HG03108 (cell line): ENCODE data around the gene U2AF1L4.

Experiments used
- ATAC-seq: cut with Tn5 transposase; IDR thresholded peaks from one replicate; pipeline ENCODE4 v1.9.1; 2021; ENCODE audit warnings: moderate library complexity; ENCODE audit not compliant: unreplicated experiment

The U2AF1L4 gene

DNA sequence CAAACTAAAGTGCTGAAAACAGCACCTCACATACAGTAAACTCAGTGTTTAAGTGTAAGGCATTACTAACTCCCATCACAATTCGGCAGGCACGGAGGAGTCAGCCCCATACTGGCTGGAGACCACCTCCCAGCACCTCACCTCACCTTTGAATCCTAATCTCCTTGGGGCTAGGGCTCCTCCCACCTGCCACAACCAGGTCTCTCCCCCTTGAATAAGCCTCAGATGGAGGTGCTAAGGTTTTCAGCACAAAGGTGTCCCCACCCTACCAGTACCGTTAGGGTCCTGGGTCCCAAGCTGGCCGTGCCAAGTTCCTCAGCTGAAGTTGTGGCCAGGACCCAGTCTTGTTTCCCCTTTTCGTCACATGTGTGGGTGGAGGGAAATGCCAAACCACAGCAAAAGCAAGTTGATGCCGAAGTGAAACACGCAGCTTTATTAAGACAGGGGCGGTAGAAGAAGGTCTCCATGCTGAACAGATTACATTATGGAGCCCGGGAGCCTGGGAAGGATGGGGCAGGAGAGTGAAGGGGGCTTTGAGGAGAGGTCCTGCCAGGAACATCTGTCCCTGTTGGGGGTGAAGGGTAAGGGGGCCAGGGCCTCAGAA lies 3.0 kb downstream of the U2AF1L4 start, which contains the start of gene IGFLR1:
TSS of gene IGFLR1 (minus strand) at position 332 of the 604 bp plus-strand sequence. CDS start 1,272 bp downstream, outside the sequence.
- ATAC-seq, result no peak

DNA sequence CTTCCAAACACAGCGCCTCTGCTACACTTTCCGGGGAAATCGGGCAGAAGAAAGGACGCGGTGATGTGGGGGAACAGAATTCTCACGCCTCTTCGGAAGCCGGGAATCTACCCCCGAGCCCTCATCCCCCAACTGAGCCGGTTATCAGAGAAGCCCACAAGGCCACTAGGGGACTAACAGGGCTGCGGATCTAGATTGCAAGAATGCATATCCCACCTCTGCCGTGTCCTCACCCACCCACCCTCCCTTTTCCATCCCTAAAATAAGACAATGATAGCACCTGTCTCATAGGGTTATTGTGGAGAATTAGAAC lies 4.1 kb downstream of the U2AF1L4 start:
- ATAC-seq, result no peak

- ATAC-seq, result peak; percentile 49
Measured at GRCh38 chr19:35740423-35741202, 4.6 kb downstream of the U2AF1L4 start.

DNA sequence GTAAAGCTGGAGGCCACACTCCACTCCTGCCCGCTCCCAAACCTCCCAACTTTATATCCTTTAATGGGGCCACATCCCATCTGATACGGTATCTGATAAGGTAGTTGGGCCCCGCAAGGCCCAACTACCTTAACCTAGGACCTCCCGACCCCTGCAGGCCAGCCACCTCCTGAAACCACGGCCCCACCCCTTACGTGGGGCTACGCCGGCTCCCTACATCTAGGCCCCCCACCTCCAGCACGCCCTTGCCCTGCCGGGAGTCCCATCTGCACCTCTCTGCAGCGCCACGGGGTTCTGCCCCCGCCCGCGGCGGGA lies 5.2 kb downstream of the U2AF1L4 start:
- ATAC-seq, result no peak

DNA sequence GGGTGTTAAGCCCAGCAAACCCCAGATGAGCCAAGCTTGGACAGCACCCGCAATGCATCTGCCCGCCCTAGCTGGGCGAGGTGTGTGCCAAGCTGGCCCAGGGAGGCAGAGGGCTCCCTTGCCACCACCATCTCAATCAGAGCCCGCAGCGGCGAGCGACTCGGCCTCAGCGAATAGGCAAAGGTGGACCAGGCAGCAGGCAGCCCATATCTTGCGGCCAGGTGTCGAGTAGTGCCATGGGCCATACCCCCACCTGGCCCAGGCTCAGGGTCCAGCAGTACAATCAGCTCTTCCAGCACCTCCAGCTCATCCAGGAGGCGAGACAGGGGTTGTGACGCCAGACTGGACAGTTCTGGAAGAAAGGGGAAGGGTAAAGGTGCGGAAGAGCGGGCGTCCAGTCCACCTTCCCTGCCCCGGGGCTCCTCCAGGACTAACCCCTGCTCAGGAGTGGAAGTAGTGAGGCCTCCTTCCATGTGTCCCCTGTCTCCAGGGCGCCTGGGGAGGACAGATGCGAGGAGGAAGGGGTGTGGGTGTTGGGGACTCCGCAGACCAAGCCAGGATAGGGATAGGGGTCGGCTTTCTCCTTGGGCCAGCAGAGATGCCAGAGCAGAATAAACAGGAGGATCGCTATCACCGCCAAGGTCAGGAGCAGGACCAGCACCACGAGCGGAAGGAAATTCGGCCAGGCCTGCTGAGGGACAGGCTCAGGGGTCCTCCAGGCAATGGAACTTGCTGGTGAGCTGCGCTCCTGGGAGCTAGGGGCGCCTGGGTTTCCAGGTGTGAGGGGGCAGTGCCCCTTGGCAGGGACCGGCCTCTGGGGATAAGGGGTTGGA lies 5.7 kb downstream of the U2AF1L4 start:
- no peak for ATAC-seq

DNA sequence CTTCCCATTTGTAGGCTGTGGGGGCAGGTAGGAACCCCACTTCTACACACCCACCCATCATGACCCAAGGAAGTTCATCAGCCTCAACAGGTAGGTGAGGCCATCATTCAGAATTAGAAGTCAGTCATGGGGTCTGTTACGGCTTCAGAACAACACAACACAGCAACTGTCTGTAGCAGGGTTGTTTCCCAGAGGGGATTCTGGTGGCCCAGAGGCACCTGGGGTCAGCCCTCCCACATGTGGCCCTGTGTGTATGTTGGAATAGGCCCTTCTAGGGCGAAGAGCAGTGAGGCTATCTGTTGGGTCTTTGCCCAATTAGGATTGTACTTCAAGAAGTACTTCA lies 6.4 kb downstream of the U2AF1L4 start:
- no peak for ATAC-seq

DNA sequence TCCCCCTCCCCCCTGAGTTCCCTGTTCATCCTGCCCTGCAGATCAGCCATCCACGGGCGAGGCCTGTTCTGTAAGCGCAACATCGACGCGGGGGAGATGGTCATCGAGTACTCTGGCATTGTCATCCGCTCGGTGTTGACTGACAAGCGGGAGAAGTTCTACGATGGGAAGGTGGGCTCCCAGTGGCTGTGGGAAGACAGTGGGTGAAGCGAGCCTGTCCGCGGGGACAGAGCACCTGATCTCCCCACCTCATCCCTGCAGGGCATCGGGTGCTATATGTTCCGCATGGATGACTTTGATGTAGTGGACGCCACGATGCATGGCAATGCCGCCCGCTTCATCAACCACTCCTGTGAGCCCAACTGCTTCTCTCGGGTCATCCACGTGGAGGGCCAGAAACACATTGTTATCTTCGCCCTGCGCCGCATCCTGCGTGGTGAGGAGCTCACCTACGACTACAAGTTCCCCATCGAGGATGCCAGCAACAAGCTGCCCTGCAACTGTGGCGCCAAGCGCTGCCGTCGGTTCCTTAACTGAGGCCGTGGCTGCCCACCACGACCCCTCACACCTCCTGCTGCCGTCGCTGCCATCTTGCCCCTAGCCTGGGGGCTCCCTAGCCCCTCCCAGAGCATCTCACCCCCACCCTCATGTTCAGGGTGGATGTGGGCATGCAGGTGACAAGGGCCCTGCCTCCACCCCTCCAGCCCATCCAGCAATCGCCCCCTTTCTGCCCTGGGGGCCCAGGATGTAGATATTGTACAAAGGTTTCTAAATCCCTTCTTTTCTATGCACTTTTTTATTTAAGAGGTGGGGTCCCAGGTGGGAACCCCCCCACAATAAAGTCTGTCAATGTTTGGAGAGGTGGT lies 7.0 kb downstream of the U2AF1L4 start:
- ATAC-seq, result no peak

DNA sequence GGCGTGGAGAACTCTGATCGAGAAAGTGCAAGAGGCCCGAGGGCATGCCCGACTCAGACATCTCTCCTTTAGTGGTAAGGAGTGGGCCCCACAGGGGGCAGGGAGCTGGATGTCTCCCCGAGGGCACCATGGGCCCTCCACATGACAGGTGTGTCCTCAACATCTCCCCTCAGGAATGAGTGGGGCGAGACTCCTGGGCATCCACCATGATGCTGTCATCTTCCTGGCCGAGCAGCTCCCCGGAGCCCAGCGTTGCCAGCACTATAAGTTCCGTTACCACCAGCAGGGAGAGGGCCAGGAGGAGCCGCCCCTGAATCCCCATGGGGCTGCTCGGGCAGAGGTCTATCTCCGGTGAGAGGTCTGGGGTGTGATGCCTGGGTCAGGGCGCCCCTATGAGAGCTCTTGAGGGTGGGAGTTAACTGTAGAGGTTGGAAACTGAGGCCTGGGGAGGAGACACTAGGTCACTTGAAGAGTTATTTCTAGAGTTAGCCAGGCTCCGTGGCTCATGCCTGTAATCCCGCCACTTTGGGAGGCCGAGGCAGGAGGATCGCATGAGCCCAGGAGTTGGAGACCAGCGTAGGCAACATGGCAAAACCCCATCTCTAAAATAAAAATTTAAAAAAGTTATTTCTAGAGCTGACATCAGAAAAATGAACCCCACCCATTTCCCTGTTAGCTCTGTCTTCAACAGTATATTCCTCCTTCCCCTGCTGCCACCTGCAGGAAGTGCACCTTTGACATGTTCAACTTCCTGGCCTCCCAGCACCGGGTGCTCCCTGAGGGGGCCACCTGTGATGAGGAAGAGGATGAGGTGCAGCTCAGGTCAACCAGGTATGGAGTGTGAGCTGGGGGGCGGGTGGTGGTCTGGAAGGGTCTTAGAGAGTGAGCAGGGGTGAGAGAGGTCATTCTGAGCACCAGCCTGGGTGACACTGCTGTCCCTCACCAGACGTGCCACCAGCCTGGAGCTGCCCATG lies 8.0 kb downstream of the U2AF1L4 start:
- no peak for ATAC-seq

GRCh38 chr19:35734889-35735288 lies 10.3 kb downstream of the U2AF1L4 start:
- no peak for ATAC-seq

- ATAC-seq, result no peak
Measured at GRCh38 chr19:35734273-35734672, 10.9 kb downstream of the U2AF1L4 start.

DNA sequence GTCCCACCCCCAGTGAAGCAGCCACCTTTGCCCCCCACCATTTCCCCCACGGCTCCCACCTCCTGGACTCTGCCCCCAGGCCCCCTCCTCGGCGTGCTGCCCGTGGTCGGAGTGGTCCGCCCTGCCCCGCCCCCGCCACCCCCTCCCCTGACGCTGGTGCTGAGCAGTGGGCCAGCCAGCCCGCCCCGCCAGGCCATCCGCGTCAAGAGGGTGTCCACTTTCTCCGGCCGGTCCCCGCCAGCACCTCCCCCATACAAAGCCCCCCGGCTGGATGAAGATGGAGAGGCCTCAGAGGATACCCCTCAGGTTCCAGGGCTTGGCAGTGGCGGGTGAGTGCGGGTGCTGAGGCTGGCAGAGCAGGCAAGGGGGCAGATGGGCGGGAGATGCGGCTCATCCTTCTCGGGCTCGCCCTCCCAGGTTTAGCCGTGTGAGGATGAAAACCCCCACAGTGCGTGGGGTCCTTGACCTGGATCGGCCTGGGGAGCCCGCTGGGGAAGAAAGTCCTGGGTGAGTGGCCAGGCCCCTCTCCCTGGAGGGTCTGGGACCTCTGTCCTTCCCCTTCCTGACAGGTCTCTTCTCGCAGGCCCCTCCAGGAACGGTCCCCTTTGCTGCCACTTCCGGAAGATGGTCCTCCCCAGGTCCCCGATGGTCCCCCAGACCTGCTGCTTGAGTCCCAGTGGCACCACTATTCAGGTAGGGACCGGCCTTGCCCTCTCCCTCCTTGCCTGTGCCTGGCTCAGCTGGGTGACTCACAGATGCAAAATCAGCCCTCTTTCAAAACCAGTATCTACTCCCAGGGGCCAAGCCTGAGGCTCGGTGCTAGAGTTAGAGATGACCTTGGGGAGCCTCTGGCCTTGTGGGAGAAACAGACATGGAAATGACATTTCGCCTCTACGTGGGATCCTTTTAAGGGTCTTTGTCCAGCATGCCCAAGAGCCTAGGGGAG lies 11.8 kb downstream of the U2AF1L4 start:
- no peak for ATAC-seq

DNA sequence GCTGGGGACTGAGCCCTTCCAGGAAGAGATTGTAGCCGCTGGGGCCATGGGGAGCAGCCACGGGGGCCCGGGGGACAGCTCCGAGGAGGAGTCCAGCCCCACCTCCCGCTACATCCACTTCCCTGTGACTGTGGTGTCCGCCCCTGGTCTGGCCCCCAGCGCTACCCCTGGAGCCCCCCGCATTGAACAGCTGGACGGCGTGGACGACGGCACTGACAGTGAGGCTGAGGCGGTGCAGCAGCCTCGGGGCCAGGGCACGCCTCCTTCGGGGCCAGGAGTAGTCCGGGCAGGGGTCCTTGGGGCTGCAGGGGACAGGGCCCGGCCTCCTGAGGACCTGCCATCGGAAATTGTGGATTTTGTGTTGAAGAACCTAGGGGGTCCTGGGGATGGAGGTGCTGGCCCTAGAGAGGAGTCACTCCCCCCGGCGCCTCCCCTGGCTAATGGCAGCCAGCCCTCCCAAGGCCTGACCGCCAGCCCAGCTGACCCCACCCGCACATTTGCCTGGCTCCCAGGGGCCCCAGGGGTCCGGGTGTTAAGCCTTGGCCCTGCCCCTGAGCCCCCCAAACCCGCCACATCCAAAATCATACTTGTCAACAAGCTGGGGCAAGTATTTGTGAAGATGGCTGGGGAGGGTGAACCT lies 12.6 kb downstream of the U2AF1L4 start:
- no peak for ATAC-seq

GRCh38 chr19:35731779-35732405 lies 13.3 kb downstream of the U2AF1L4 start:
- no peak for ATAC-seq

- ATAC-seq, result no peak
Measured at GRCh38 chr19:35731353-35731752, 13.9 kb downstream of the U2AF1L4 start.

DNA sequence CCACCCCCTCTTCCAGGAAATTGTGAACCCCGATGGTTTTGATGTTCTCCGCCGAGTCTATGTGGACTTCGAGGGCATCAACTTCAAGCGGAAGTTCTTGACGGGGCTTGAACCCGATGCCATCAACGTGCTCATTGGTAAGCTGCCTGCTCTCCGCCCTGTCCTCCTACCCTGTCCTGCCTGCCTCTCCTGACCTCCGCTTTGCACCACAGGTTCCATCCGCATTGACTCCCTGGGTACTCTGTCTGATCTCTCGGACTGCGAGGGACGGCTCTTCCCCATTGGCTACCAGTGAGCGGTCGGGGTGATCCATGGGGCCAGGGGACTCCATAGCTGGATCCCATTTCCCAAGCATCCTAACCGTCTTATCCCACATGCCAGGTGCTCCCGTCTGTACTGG lies 14.9 kb downstream of the U2AF1L4 start:
- ATAC-seq, result no peak

DNA sequence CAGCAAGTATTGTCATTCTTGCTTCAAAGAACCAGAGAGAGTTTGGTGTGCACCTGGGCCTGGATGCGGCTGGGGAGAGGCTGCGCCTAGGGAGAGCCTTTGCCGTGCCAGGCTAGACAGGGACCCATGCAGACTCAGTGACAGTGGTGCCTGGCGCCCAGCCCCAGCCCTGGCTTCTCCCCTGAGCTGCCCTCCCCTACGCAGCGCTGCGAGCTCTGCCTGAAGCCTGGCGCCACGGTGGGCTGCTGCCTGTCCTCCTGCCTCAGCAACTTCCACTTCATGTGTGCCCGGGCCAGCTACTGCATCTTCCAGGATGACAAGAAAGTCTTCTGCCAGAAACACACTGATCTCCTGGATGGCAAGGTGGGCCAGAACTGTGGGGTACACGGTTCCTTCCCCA lies 15.5 kb downstream of the U2AF1L4 start:
- ATAC-seq, result no peak

- no peak for ATAC-seq
Measured at GRCh38 chr19:35729021-35729420, 16.2 kb downstream of the U2AF1L4 start.
